22Rv1 (cell line): Measurements from ENCODE around the gene SPZ1.

Source experiments
- H3K27ac ChIP-seq: fragments of 450-650 bp; 2 replicates; pipeline ENCODE4 v1.5.1; 2017
- ZFX ChIP-seq: fragments of 450-650 bp; IDR thresholded peaks from 2 replicates; pipeline ENCODE4 v1.6.1; 2017; ENCODE audit warnings: antibody characterized with exemption, borderline replicate concordance
- TF ChIP-seq, protein P1 (sequence below): fragments of 450-650 bp; IDR thresholded peaks from 2 replicates; pipeline ENCODE4 v1.5.1; 2017; ENCODE audit warnings: mild to moderate bottlenecking

SPZ1 gene

DNA sequence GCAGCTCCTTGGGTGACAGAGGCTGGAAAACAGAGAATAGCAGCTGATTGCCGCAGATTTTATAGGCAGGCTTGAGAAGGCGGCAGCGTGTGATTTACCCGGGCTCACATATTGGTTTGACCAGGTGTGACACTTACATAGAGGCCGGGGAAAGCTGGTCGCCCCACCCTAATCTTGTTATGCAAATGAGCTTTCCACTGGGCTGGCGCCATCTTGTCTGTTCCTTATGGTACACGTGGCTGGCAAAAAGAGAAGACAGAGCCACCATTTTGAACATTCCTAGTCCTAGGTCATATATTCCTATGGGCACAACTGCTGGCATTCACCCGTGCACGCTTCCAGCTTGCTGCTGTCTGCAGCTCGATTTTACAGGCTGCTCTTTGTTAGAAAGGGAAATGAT, 11.3 kb upstream of the SPZ1 start:
- no peak overlapping the region for H3K27ac ChIP-seq
- no peak for TF ChIP-seq ZFX
- TF ChIP-seq, protein P1, sequence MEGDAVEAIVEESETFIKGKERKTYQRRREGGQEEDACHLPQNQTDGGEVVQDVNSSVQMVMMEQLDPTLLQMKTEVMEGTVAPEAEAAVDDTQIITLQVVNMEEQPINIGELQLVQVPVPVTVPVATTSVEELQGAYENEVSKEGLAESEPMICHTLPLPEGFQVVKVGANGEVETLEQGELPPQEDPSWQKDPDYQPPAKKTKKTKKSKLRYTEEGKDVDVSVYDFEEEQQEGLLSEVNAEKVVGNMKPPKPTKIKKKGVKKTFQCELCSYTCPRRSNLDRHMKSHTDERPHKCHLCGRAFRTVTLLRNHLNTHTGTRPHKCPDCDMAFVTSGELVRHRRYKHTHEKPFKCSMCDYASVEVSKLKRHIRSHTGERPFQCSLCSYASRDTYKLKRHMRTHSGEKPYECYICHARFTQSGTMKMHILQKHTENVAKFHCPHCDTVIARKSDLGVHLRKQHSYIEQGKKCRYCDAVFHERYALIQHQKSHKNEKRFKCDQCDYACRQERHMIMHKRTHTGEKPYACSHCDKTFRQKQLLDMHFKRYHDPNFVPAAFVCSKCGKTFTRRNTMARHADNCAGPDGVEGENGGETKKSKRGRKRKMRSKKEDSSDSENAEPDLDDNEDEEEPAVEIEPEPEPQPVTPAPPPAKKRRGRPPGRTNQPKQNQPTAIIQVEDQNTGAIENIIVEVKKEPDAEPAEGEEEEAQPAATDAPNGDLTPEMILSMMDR: no peak

DNA sequence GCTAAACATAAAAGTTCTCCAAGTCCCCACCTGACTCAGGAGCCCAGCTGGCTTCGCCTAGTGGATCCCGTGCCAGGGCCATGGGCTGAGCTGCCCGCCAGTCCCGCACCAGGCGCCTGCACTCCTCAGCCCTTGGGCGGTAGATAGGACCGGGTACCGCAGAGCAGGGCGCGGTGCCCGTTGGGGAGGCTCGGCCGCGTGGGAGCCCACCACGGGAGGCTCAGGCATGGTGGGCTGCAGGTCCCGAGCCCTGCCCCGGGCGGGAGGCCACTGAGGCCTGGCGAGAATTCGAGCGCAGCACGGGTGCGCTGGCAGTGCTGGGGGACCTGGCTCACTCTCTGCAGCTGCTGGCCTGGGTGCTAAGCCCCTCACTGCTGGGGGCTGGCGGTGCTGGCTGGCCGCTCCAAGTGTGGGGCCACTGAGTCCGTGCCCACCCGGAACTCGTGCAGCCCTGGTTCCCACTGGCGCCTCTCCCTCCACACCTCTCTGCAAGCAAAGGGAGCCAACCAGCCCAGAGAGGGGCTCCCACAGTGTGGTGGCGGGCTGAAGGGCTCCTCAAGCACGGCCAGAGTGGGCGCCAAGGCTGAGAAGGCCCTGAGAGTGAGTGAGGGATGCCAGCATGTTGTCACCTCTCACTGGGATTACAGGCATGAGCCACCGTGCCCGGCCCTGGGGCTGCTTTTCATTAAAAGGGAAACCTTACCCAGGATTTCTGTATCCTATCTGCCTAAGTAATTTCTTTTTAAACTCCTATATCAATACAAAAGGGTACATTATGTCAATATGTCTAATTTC, 9.7 kb upstream of the SPZ1 start:
- no peak overlapping the region for H3K27ac ChIP-seq
- TF ChIP-seq, protein P1: no peak
- TF ChIP-seq ZFX: no peak

DNA sequence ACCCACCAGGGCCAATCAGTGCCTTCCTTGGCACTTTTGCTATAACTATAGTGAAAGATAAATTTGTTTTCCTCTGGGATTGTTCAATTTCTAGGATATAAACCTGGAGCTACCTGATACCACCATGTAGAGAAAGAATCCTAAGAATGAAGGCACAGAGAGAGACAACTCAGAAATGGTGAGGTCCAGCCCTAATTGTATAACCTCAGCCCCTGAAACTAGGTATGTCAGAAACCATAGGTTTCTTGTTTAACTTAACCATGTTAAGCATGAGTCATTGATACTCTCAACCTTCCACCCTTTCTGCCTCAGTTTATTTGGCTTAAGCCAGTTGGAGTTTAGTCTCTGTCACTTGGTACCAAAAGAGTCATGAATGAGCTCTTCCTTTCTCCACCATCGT, 4.6 kb upstream of the SPZ1 start:
- TF ChIP-seq ZFX: no peak
- TF ChIP-seq, protein P1: no peak
- H3K27ac ChIP-seq: no peak overlapping the region

DNA sequence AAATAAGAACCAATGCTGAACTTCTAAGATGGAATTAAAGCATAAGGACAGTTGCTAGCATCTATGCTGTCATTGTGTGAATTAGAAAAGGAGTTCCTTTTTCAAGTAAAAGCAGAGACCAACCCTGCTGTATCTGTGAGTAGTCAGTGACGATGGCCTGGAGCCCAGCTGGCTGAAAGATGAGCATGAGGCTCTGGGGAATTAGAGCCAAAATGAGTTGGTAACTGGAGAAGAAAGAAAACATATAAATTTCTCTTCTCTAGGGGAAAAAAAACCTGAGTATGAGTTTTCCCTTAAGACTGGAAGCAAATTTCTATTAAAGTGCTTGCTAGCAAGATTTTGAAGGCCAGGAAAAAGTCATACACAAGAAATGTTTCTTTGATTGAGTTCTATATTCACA, 1.6 kb upstream of the SPZ1 start:
- H3K27ac ChIP-seq: no peak overlapping the region
- no peak for TF ChIP-seq ZFX
- TF ChIP-seq, protein P1: no peak

DNA sequence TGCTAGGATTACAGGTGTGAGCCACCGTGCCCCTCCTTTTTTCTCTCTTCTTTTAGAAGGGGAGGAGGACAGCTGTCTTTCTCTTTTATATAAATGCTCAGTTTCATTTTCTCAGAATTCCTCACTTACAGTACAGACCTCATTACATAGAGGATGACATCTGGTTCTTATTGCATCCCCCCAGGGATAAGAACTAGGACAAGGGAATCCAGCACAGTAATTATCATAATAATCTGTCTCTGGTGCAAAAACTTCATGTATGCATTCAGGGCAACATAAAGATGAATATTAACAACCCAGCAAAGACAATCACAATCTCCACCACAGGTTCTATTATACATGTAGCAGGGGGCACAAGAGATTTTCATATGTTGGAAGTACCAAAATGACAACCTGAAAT, 5.1 kb downstream of the SPZ1 start:
- no peak overlapping the region for H3K27ac ChIP-seq
- TF ChIP-seq ZFX: no peak
- TF ChIP-seq, protein P1: no peak

DNA sequence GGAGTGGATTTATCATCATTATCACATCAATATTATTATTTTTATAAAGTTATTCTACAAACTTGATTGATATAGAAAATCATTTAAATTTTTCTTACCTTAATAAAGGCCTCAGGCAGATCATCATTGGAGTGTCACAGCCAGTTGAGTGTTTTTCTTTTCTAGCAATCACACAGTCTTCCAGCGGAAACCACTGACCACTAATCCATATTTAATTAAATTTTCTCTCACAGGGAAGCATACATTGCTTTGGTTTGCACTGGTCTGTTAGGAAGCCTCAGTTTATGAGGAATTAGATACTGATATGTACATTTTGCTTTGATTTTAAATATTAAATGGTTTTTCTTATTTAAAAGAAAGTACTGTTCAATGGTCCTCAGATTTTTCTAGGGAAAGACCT, 6.7 kb downstream of the SPZ1 start:
- no peak overlapping the region for H3K27ac ChIP-seq
- TF ChIP-seq ZFX: no peak
- TF ChIP-seq, protein P1: no peak

DNA sequence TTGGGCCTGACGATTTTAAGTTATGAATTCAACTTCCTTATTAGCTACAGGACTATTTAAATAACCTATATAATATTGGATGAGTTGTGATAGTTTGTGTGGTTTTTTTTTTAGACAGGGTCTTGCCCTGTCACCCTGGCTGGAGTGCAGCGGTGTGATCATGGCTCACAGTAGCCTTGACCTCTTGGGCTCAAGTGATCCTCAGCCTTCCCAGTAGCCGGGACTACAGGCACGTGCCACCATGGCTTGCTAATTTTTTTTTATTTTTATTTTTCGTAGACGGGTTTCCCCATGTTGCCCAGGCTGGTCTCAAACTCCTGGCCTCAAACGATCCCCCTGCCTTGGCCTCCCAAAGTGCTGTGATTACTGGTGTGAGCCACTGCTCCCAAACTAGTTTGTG, 17.6 kb downstream of the SPZ1 start:
- TF ChIP-seq, protein P1: no peak
- no peak for TF ChIP-seq ZFX
- no peak overlapping the region for H3K27ac ChIP-seq
